GM23248 (cell line): Measurements from ENCODE around the gene PCDHB14.

Experiments used
- EZH2 ChIP-seq: fragments of 200-600 bp; sonication (generic); IDR thresholded peaks from 2 replicates; pipeline ENCODE4 v1.6.1; 2018; ENCODE audit warnings: antibody characterized with exemption, mild to moderate bottlenecking; ENCODE audit not compliant: insufficient read depth, poor library complexity, severe bottlenecking
- EZH2phosphoT487 ChIP-seq: fragments of 200-600 bp; sonication (generic); IDR thresholded peaks from 2 replicates; pipeline ENCODE4 v1.6.1; 2018; ENCODE audit warnings: antibody characterized with exemption, moderate library complexity, mild to moderate bottlenecking, low read depth; ENCODE audit not compliant: insufficient read depth

- TF ChIP-seq EZH2 (no peak), EZH2phosphoT487 (no peak)
These were observed 14.7 kb upstream of the PCDHB14 start, which contains the start of gene PCDHB12 for GRCh38 chr5:141208478-141208877.
